ENCODE data around the gene ALG9. TPM values are rescaled to one million over a fixed set of nuclear protein-coding genes. Genes with fewer than 3 reads are reported as not detected.
A peak's percentile ranks its signal among the peaks of the same experiment; 100 is the strongest.
"Not testable (repeated sequence)": the region's sequence is repeated elsewhere in the genome, so short reads cannot be mapped to it uniquely, and the experiment has no call there.

ALG9 gene
- polyA plus RNA-seq, 12 donors, result 18.9 to 38.9 (median 32.4) TPM; not detected in 1

DNA sequence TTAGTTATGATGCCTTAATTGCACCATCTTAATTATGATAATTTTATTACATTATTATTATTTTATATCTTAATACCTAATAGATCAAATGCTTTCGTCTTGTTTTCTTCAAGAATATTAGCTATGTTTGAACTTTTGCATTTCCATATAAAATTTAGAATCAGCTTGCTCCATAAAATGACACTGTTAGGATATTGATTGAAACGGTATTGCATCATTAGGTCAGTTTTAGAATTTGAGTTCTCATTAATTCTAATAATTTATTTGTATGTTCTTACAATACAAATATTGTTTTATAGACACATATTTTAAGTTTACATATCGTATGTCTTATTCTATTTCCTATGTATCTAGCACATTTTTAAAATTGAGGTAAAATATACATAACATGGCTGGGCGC, 14.7 kb upstream of the ALG9 start:
- DNase-seq, result no peak

- DNase-seq, result not testable (repeated sequence)
These were observed 13.7 kb upstream of the ALG9 start for GRCh38 chr11:111885053-111885452.

DNA sequence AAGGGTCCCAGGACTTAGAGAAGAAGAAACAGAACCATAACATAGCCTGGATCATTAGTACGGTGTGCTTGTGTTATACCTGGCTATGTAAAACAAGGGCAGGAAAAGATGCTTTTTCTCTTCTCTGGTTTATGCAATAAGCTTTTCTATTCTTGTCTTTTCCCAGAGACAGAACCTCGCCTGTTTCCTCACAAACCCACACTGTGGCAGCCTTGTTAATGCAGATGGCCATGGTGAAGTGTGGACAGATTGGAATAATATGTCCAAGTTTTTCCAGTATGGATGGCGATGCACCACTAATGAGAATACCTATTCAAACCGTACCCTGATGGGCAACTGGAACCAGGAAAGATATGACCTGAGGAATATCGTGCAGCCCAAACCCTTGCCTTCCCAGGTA, 10.8 kb upstream of the ALG9 start:
- DNase-seq, result no peak

GRCh38 chr11:111879637-111879960, 8.2 kb upstream of the ALG9 start:
- no peak for DNase-seq

- peak; percentile 97 for DNase-seq
These were observed 7.7 kb upstream of the ALG9 start, which contains the start of the genes CFAP68 and FDXACB1 for GRCh38 chr11:111878849-111879636. TSS of gene CFAP68 (plus strand) at chr11:111879541. CDS start at chr11:111879561, 20 bp downstream. TSS of gene FDXACB1 (minus strand) at chr11:111879165. CDS start at chr11:111879132, 33 bp downstream.

GRCh38 chr11:111878385-111878848, 7.0 kb upstream of the ALG9 start:
- DNase-seq, result no peak

GRCh38 chr11:111871693-111872161, 346 bp upstream of the ALG9 start:
- no peak for DNase-seq

DNA sequence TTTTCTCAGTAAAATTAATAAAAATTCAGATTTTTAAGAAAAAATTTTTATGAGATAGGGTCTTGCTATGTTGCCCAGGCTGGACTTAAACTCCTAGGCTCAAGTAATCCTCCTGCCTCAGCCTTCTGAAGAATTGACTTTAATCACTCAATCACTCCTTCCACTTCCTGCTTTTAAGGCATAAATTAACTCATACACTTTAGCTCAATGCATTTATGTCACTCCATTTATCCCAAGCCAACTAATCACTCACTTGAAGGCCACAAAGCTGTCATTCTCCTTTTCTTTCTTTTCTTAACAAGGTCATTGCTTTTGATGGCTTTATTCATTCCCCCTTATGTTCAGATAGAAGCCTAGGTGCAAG, 877 bp downstream of the ALG9 start:
- no peak for DNase-seq

DNA sequence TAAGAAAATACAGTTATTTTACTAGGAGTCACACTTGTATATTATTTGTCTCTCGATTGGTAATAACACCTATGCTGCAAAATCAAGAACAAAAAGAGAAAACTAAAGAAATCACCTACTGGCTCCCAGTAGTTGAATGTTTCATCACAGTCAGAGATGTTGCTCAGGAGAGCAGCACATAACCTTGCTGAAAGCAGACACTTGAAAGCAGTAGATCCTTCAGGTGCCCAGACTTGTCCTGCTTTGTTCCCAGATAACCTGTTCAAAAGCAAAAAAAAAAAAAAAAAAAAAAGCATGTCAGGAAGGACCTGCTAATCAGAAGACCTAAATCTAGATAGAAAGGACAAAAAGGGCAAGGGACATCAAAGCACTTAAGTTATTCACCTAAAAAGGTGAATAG, 1.3 kb downstream of the ALG9 start:
- DNase-seq, result no peak

GRCh38 chr11:111860257-111860656, 11.1 kb downstream of the ALG9 start:
- DNase-seq, result no peak

DNA sequence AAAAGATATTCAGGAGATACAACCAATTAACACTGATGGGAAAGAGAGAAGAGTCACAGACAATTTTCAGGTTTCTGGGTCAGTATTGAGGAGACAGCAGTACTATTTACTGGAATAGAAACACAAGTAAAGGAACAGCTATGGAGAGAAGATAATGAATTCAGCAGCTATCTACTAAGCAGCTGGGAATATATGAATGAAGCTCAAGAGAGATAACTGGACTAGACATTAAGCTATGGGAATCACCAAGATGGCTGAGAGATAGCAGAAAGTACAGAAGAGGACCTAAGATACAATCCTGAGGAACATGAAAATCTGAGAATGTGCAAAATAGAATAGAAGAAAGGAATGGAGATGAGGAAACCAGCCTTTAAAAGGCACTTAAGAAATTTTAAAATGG, 15.9 kb downstream of the ALG9 start:
- DNase-seq, result no peak

- no peak for DNase-seq
These were observed 19.3 kb downstream of the ALG9 start for GRCh38 chr11:111852103-111852502.

GRCh38 chr11:111851636-111852035, 19.7 kb downstream of the ALG9 start:
- DNase-seq, result no peak

DNA sequence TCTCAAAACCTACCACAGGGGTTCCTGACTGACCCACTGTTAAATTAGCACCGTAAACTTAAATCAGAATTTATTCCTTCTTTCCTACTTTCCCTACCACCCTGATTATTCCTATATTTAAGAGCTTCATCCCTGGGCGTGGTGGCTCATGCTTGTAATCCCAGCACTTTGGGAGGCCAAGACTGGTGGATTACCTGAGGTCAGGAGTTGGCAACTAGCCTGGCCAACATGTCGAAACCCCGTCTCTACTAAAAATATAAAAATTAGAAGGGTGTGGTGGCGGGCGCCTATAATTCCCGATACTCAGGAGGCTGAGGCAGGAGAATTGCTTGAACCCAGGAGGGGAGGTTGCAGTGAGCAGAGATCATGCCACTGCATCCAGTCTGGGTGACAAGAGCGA, 20.3 kb downstream of the ALG9 start:
- DNase-seq, result no peak

- DNase-seq, result no peak
These were observed 21.8 kb downstream of the ALG9 start for GRCh38 chr11:111849631-111850030.

DNA sequence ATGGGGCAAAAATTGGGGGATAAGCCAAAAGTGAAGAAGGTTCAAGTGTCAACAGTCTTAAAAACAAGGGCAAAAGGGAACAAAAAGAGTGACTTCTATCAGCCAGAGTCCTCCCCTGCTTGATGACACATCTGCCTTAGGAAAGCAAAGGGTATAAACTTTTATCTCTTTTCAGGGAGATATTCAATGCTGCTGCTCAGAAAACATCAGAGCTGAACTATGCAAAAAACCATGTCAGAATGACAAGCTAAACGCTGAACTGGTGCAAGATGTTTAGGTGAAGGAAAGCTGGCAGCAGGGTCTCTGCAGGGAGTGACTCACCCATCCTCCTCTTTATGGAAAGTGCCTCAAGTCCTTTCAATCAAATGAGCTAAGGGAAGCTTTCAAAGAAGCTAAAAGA, 24.7 kb downstream of the ALG9 start:
- DNase-seq, result no peak

- DNase-seq, result no peak
These were observed 25.3 kb downstream of the ALG9 start for GRCh38 chr11:111846063-111846462.

- DNase-seq, result no peak
These were observed 25.9 kb downstream of the ALG9 start for GRCh38 chr11:111845276-111846028.

DNA sequence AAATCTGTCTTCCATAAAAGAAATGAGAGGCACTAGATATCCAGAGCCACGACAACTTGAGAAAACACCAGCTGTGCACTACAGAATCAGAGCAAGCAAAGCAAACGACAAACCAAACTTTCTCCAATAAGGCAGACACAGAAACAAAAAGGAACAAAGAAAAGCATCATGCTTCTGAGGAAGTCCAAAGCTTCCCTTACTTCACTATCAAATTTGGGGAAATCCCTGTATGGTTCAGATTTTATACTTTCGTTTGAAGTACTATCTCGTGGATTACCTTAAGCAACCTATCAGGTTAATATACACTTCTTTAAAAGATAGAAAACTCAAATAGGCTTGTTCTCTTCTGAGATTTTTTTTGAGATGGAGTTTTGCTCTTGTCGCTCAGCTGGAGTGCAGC, 27.7 kb downstream of the ALG9 start:
- no peak for DNase-seq

DNA sequence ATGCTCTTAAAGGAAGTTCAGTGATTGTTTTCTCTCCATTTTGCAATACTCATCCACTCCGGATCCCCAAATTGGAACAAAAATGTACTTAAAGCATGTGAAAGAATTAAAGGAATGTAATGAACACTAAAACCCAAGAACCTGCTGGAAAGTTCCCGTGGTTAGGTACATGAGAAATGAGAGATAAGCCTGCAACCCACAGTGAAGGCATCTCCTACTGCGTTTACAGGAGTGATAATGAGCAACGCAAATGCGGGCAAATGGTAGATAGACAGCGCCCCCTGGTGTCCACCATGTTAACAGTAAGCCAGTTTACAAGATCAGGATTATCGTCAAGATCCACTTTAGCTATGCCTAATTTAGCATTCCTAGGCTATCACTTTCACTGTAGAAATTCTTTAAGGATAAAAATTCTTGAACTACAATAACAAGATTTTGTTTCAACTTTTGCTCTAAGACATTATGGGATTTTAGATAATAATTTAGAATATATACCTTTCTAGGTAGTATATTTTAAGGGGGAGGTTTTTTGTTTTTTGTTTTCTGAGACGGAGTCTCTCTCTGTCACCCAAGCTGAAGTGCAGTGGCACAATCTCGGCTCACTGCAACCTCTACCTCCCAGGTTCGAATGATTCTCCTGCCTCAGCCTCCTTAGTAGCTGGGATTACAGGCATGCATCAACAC, 29.9 kb downstream of the ALG9 start:
- DNase-seq, result peak; percentile 88

- no peak for DNase-seq
These were observed 31.2 kb downstream of the ALG9 start for GRCh38 chr11:111840143-111840542.

DNA sequence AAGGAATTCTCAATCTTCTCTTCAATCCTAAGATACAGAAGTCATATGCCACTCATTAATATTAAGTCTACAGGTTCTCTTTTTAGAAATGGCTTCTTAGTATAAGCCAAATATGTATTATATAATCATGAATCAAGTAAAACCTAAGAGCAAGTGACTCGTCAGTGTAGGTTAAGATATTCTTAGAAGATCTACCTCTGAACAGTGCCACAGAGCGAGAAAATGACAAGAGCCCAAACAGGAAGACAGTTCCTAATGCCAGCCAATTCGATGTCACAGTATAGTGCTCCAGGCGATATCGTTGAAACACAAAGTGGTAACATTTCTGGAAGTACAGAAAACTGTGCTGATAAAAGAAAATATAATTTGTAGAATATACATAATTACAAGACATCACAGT, 33.3 kb downstream of the ALG9 start:
- no peak for DNase-seq
